Suprapubic skin (tissue), 4 donors: ENCODE results near the gene KTI12.

ENCODE experiments used
- POLR2A ChIP-seq, 2 donors: fragments of 450-650 bp; IDR thresholded peaks; one replicate each; pipeline ENCODE4 v1.6.1; 2017; ENCODE audit warnings: antibody characterized with exemption in 2 of 2, mild to moderate bottlenecking in 2 of 2, moderate library complexity in 2 of 2
- POLR2AphosphoS5 ChIP-seq, 3 donors: sonication (generic); formaldehyde crosslinking; IDR thresholded peaks; one replicate each; pipeline ENCODE4 v1.6.1; 2017; ENCODE audit warnings: antibody characterized with exemption in 3 of 3

GRCh38 chr1:52032785-52033131 is 852 bp downstream of the KTI12 start:
- TF ChIP-seq POLR2A (IDR thresholded peaks at IDR 0.05) (no peak), POLR2AphosphoS5 (IDR thresholded peaks at IDR 0.05) (no peak)
